Prostate gland (tissue), 2 donors: Measurements from ENCODE around the gene LIPC.

ENCODE experiments used
- POLR2A ChIP-seq: fragments of 450-650 bp; IDR thresholded peaks from one replicate; pipeline ENCODE4 v1.6.1; 2016; ENCODE audit warnings: antibody characterized with exemption, mild to moderate bottlenecking
- TF ChIP-seq, protein P1 (sequence below), 4 experiments: fragments of 200-600 bp in 2 of 4; fragments of 450-650 bp in 2 of 4; sonication (generic) in 2 of 4; IDR thresholded peaks; 1 replicate in 3 of 4; 2 replicates in 1 of 4; pipeline ENCODE4 v1.5.1; 2016 to 2019; ENCODE audit warnings: antibody characterized with exemption in 4 of 4, mild to moderate bottlenecking in 2 of 4, moderate library complexity in 2 of 4

DNA sequence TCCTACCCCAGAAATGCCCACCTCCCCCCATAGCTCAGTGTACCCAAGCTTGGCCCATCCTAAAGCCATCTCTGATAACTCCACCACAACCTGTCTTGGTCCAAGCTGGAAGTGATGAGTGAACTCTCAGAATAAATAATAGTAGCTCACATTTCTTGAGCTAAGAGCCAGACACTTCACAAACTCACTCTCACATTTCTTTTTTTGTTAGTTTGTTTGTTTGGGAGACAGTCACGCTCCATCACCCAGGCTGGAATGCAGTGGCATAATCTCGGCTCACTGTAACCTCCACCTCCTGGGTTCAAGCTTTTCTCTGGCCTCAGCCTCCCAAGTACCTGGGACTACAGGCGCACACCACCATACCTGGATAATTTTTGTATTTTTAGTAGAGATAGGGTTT, 46.2 kb downstream of the LIPC start:
- TF ChIP-seq, protein P1, sequence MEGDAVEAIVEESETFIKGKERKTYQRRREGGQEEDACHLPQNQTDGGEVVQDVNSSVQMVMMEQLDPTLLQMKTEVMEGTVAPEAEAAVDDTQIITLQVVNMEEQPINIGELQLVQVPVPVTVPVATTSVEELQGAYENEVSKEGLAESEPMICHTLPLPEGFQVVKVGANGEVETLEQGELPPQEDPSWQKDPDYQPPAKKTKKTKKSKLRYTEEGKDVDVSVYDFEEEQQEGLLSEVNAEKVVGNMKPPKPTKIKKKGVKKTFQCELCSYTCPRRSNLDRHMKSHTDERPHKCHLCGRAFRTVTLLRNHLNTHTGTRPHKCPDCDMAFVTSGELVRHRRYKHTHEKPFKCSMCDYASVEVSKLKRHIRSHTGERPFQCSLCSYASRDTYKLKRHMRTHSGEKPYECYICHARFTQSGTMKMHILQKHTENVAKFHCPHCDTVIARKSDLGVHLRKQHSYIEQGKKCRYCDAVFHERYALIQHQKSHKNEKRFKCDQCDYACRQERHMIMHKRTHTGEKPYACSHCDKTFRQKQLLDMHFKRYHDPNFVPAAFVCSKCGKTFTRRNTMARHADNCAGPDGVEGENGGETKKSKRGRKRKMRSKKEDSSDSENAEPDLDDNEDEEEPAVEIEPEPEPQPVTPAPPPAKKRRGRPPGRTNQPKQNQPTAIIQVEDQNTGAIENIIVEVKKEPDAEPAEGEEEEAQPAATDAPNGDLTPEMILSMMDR (IDR thresholded peaks at IDR 0.05), result no peak
- TF ChIP-seq POLR2A, result no peak
